Gastrocnemius medialis (tissue), 4 donors: ENCODE results near the gene CDH23.

Experiments
- POLR2A ChIP-seq, 2 donors: fragments of 450-650 bp; IDR thresholded peaks; one replicate each; pipeline ENCODE4 v1.6.1; 2017; ENCODE audit warnings: antibody characterized with exemption in 2 of 2, mild to moderate bottlenecking in 2 of 2, moderate library complexity in 2 of 2
- TF ChIP-seq, protein P1 (sequence below), 5 experiments: fragments of 450-650 bp in 3 of 5; fragments of 200-600 bp in 2 of 5; sonication (generic) in 2 of 5; IDR thresholded peaks in 4 of 5; conservative IDR thresholded peaks in 1 of 5; 1 replicate in 4 of 5; 2 replicates in 1 of 5; pipeline ENCODE4 v1.5.1; 2016 to 2019; ENCODE audit warnings: antibody characterized with exemption in 5 of 5, mild to moderate bottlenecking in 3 of 5, moderate library complexity in 3 of 5

DNA sequence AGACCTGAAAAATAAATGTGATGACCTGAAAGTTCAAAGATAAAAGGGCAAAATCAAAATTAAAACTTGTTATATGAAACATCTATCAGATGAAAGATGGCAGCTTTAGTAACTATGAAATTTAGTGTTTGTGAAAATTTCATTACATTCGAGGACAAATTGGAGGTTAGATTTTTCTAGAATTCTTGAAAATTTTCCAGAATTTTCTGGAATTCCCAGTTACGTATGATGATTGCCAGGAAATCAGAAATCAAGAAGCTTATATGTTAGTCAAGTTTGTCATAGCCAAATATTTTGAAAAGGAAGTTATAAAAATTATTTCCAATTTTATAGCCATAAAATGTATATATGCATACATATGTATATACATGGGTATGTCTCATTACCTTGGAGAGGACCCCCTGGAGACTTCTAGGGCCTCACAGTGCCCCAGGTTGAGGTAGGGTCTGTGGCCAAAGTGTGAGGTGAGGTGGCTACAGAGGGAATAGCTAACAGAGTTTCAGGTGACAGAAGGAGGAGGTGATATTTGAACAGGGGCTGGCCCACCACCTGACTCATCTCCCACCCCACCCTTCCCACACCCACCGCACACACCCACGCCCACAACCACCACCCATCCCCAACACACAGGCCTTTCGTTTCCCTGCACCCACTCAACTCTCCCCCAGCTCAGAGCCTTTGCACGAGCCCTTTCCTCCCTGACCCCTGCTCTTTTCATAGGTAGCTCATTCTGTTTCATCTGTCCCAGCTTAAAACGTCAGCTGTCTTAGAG lies 301.4 kb downstream of the CDH23 start:
- TF ChIP-seq POLR2A (IDR thresholded peaks at IDR 0.05) = no peak
- TF ChIP-seq, protein P1, sequence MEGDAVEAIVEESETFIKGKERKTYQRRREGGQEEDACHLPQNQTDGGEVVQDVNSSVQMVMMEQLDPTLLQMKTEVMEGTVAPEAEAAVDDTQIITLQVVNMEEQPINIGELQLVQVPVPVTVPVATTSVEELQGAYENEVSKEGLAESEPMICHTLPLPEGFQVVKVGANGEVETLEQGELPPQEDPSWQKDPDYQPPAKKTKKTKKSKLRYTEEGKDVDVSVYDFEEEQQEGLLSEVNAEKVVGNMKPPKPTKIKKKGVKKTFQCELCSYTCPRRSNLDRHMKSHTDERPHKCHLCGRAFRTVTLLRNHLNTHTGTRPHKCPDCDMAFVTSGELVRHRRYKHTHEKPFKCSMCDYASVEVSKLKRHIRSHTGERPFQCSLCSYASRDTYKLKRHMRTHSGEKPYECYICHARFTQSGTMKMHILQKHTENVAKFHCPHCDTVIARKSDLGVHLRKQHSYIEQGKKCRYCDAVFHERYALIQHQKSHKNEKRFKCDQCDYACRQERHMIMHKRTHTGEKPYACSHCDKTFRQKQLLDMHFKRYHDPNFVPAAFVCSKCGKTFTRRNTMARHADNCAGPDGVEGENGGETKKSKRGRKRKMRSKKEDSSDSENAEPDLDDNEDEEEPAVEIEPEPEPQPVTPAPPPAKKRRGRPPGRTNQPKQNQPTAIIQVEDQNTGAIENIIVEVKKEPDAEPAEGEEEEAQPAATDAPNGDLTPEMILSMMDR (IDR thresholded peaks at IDR 0.05 in 4 of 5, conservative IDR thresholded peaks at IDR 0.05 in 1 of 5) = no peak
